ENCODE measurements around the gene UMODL1.
"Not testable (repeated sequence)": the region's sequence is repeated elsewhere in the genome, so short reads cannot be mapped to it uniquely, and the experiment has no call there.

UMODL1 gene

GRCh38 chr21:42102076-42102475, 31.0 kb downstream of the UMODL1 start:
- DNase-seq, result no peak

- DNase-seq, result no peak
Observed at GRCh38 chr21:42102526-42102925, 31.4 kb downstream of the UMODL1 start.

DNA sequence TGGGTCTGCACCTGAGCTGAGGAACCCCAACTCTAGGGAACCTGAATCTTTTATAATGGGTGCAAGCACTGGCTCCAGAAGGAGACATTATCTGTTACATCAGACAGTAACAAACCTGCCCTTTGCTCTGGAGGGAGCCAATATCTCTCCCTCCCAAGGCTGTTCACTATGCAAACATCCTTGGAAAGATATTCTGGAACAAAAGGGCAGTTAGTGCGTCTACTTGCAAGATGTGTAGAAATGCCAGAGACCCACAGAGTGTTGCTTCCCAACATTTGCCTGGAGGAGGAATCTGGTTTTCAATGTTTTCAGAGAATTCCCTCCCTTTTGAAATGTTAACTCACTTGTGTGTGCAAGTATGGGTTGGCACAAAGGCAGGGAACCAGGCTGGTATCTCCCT, 31.9 kb downstream of the UMODL1 start:
- DNase-seq, result no peak

- no peak for DNase-seq
Observed at GRCh38 chr21:42103843-42104242, 32.7 kb downstream of the UMODL1 start.

GRCh38 chr21:42105476-42106315, 34.6 kb downstream of the UMODL1 start:
- DNase-seq, result no peak

DNA sequence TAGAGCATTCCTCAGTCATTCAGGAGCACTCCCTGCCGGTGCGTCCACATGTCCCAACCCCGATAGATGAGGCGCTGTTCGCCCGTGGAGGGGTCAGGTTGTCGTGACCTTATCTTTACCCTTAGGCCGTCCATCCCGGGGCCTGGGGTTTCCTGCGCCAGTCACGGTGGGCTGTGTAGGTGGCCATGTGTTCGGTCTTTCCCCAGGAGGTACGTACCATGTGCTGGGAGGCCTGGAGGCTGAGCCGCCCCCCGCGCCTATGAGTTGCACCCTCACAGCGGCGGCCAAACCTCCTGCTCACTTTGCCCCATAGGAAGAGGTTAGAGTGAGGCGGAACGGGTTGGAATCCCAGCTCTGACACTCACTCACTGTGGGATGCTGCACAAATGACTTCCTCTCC, 35.3 kb downstream of the UMODL1 start:
- no peak for DNase-seq

DNA sequence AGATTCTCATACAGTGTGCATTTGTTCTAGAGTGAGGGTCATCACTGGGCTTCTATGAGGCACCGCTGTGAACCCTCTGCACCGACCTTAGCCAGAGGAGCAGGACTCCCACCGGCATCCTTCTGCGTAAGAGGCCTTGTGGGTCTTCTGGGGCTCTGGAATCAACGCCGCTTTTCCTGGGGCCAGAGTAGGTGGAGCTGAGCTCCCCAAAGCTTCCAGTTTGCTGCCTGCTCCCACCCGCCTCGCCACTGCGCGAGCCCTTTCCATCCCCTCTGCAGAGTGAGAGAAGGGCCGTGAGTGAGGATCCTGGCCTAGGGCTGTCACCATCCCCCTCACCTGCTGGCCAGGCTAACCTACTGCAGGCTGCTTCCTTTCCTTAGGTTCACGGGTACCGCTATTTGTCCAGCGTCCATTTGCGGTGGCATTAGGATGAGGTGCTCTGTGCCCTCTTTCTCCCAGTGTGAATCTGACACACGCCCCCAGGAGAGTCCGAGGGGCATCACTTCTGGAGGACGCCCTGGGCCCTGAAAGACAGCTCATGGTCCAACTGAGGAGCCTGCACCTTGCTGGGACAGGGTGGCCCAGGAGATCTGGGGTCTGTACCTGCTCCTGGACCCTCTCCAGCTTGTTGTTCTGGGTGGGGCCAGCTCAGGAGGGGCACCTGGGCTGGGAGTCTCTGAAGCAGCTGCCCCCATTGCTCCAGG, 36.2 kb downstream of the UMODL1 start:
- no peak for DNase-seq

GRCh38 chr21:42107881-42108553, 36.9 kb downstream of the UMODL1 start:
- no peak for DNase-seq

GRCh38 chr21:42108554-42109340, 37.6 kb downstream of the UMODL1 start:
- DNase-seq, result no peak

DNA sequence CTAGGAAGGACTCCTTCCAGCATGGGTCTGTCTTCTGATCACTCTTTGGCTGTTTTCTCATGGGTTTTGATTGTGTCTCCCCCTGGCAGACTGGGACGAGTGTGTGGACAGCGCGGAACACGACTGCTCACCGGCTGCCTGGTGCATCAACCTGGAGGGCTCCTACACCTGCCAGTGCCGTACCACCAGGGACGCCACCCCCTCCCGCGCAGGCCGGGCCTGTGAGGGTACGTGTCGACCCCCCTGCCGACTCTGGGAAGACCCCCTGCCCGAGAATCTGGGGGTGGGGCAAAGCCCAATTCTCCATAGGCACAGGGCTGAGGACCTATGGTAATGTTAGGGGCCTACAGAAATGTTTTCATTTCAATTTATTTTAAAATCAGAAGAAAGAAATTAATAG, 38.4 kb downstream of the UMODL1 start:
- DNase-seq, result no peak

- DNase-seq, result no peak
Observed at GRCh38 chr21:42109873-42110525, 38.9 kb downstream of the UMODL1 start.

GRCh38 chr21:42110691-42111469, 39.8 kb downstream of the UMODL1 start:
- DNase-seq, result no peak

GRCh38 chr21:42111470-42111743, 40.3 kb downstream of the UMODL1 start:
- DNase-seq, result no peak

DNA sequence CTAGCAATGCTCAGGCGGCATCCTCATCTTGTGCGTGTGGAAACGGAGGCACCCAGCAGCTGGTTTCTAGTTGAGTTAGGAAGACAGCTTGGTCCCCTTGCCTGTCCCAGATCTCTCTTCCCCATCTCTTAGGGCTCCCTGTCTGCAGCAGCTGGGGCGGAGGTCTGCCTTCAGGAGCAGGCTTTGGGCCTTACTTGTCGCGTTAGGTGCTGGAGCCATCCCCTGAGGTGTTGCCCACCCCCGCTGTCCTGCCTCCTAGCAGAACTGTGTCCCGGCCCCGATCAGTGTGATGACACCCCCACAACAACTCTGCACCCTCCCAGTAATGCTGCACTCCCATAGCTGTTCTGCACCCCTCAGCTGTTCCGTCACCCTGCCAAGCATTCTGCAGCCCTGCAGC, 40.7 kb downstream of the UMODL1 start:
- no peak for DNase-seq

DNA sequence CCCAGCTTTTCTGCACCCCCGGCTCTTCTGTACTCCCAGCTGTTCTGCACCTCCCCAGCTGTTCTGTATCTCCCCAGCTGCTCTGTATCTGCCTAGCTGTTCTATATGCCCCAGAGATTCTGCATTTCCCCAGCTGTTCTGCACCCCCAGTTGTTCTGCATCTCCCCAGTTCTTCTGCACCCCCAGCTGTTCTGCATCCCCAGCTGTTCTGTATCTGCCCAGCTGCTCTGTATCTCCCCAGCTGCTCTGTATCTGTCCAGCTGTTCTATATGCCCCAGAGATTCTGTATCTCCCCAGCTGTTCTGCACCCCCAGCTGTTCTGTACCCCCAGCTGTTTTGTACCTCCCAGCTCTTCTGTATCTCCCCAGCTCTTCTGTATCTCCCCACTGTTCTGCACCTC, 41.1 kb downstream of the UMODL1 start:
- DNase-seq, result no peak

- DNase-seq, result peak; percentile 27
Observed at GRCh38 chr21:42112857-42113256, 41.7 kb downstream of the UMODL1 start.

DNA sequence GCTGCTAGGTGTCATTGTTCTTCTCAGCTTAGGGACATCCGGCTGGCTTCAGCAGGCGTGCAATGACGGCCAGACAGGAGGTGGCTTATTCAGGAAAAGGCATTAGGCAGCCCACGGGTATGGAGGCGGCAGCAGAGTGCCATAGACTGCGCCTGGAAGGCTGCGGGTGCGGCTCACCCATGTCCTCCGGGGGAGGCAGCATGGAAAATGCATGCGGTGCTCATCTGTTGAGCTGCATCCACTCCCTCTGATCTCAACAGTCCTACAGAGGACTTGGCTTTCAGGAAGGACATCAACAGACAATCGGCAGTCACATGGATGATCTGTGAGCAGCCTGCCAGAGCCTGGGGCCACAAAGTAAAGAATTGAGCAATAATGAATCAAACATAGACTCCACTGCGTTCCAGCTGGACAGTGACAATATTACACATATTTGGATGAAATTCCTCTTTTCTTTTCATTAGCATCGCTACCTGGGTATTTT, 42.9 kb downstream of the UMODL1 start:
- no peak for DNase-seq

GRCh38 chr21:42114646-42115045, 43.5 kb downstream of the UMODL1 start:
- no peak for DNase-seq

DNA sequence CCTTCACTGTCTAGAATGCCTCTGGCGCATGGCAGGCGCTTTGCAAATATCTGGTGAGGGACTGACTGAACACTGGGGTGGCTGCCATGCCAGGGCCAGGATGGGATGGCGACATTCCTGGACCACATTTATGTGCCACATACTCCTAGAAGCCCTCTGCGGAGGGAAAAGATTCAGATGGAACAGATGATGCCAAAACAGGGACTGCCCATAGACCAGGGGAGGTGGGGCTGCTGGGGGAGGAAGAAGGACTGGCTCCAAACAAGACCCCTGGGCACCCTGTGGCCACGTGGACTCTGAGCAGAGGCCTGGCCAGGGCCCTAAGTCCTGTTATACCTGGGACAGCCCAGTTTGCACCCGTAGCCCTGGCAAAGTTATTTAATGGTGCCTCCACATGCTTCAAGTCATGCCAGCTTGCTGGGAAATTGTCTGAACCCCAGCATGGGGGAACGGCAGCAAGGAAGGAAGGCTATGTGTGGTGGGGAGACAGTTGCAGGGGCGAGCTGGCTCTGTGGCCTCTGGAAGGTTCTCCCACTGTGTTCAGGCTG, 44.1 kb downstream of the UMODL1 start:
- no peak for DNase-seq

DNA sequence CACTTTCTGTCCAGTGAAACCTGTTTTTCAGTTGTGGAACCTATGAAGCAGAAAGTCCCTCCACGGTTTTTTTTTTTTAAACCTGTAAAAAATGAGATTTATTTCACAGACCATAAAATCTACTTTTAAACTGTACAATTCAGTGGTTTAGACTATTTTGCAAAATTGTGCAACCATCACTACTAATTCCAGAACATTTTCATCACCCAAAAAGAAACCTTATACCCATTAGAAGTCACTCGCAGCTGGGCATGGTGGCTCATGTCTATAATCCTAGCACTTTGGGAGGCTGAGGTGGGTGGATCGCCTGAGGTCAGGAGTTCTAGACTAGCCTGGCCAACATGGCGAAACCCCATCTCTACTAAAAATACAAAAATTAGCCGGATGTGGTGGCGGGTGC, 45.4 kb downstream of the UMODL1 start:
- DNase-seq, result not testable (repeated sequence)

GRCh38 chr21:42117229-42117966, 46.3 kb downstream of the UMODL1 start:
- peak; percentile 65 for DNase-seq
